Measurements from ENCODE around the gene TMEM232. TPM values are rescaled to one million over a fixed set of nuclear protein-coding genes. Genes with fewer than 3 reads are reported as not detected.

The TMEM232 gene
- total and polyA plus RNA-seq, 2 donors (not counting 3 experiments of a cell fraction or from before 2014, with no cell fraction given): 0.17 to 0.38 TPM

GRCh38 chr5:110496276-110496675, 230.2 kb downstream of the TMEM232 start:
- BruUV-seq (replicated peaks): no TSS peak
- no peak overlapping the region for H3K4me3 ChIP-seq (replicated peaks in 1 of 3; ENCODE audit: insufficient read depth in 1 of 3, low read depth in 1 of 3, low read length in 3 of 3)
- POLR2A ChIA-PET: no interaction called here
- H4K20me1 ChIP-seq (replicated peaks; ENCODE audit: control insufficient read depth, extremely low read depth, insufficient read depth, low read length): no peaks in the 10 kb centered on the region
- no peak overlapping the region for H3K9ac ChIP-seq (replicated peaks; ENCODE audit: extremely low read depth, insufficient read depth, low read length)
- H3K4me1 ChIP-seq (ENCODE audit: control insufficient read depth, extremely low read depth, insufficient read depth, low read length): no peaks in the 10 kb centered on the region
- no peaks in the 10 kb centered on the region for H3K9me1 ChIP-seq (replicated peaks; ENCODE audit: control insufficient read depth, extremely low read depth, insufficient read depth, low read length)
- no peaks in the 10 kb centered on the region for H3K79me2 ChIP-seq (ENCODE audit: control insufficient read depth, insufficient read depth, low read length)
- H3K27me3 ChIP-seq (ENCODE audit: control insufficient read depth in 2 of 2, insufficient read depth in 2 of 2, low read length in 2 of 2): no peaks in the 10 kb centered on the region
- FAIRE-seq: no peak
- dilution Hi-C loops (cut with MboI; ENCODE audit: extremely low pct_ligation_motif_present, low sequenced_read_pairs) (no loop called here), intact Hi-C loops (cut with micrococcal nuclease) (no loop called here)
- no peak overlapping the region for H2AFZ ChIP-seq (ENCODE audit: low read depth, low read length)
- H3K36me3 ChIP-seq (ENCODE audit: control insufficient read depth in 2 of 2, extremely low read depth in 1 of 2, insufficient read depth in 2 of 2, low read length in 2 of 2): no peaks in the 10 kb centered on the region
- no peak overlapping the region for H3K4me2 ChIP-seq (ENCODE audit: insufficient read depth, low read length)
- no peaks in the 10 kb centered on the region for H3K9me3 ChIP-seq (replicated peaks; ENCODE audit: control insufficient read depth, insufficient read depth, low read length)
- DNase-seq (ENCODE audit: low read depth, low spot score): no peak
- CTCF ChIA-PET: no interaction called here
- no peak overlapping the region for H3K27ac ChIP-seq (ENCODE audit: insufficient read depth, low read depth, low read length)
- no peak for TF ChIP-seq JUN (IDR thresholded peaks at IDR 0.05; ENCODE audit: borderline replicate concordance, insufficient read depth, insufficient read length, low read depth)
- TF ChIP-seq EZH2 (IDR thresholded peaks at IDR 0.05; ENCODE audit: borderline replicate concordance, low read depth, low read length, severe bottlenecking): no peak
- TF ChIP-seq MAX (IDR thresholded peaks at IDR 0.05; ENCODE audit: insufficient read depth, insufficient read length): no peak
- no peak for TF ChIP-seq FOS (IDR thresholded peaks at IDR 0.05; ENCODE audit: borderline replicate concordance, insufficient read depth, low read length)
- TF ChIP-seq POLR2AphosphoS5 (IDR thresholded peaks at IDR 0.05; ENCODE audit: insufficient read depth, low read depth, low read length): no peak

- H3K9ac ChIP-seq (replicated peaks; ENCODE audit: extremely low read depth, insufficient read depth, low read length): no peak overlapping the region
- POLR2A ChIA-PET: no interaction called here
- DNase-seq (ENCODE audit: low read depth, low spot score) (no peak), FAIRE-seq (no peak)
- no peaks in the 10 kb centered on the region for H3K4me1 ChIP-seq (ENCODE audit: control insufficient read depth, extremely low read depth, insufficient read depth, low read length)
- dilution Hi-C loops (cut with MboI; ENCODE audit: extremely low pct_ligation_motif_present, low sequenced_read_pairs): no loop called here
- no peaks in the 10 kb centered on the region for H3K36me3 ChIP-seq (ENCODE audit: control insufficient read depth in 2 of 2, extremely low read depth in 1 of 2, insufficient read depth in 2 of 2, low read length in 2 of 2)
- no peaks in the 10 kb centered on the region for H4K20me1 ChIP-seq (replicated peaks; ENCODE audit: control insufficient read depth, extremely low read depth, insufficient read depth, low read length)
- H3K27me3 ChIP-seq (ENCODE audit: control insufficient read depth in 2 of 2, insufficient read depth in 2 of 2, low read length in 2 of 2): no peaks in the 10 kb centered on the region
- no peak overlapping the region for H2AFZ ChIP-seq (ENCODE audit: low read depth, low read length)
- H3K4me2 ChIP-seq (ENCODE audit: insufficient read depth, low read length): no peak overlapping the region
- no peaks in the 10 kb centered on the region for H3K9me3 ChIP-seq (replicated peaks; ENCODE audit: control insufficient read depth, insufficient read depth, low read length)
- intact Hi-C loops (cut with micrococcal nuclease): no loop called here
- no peak overlapping the region for H3K4me3 ChIP-seq (replicated peaks in 1 of 3; ENCODE audit: insufficient read depth in 1 of 3, low read depth in 1 of 3, low read length in 3 of 3)
- H3K79me2 ChIP-seq (ENCODE audit: control insufficient read depth, insufficient read depth, low read length): no peaks in the 10 kb centered on the region
- H3K9me1 ChIP-seq (replicated peaks; ENCODE audit: control insufficient read depth, extremely low read depth, insufficient read depth, low read length): no peaks in the 10 kb centered on the region
- BruUV-seq (replicated peaks): no TSS peak
- no peak for TF ChIP-seq JUN (IDR thresholded peaks at IDR 0.05; ENCODE audit: borderline replicate concordance, insufficient read depth, insufficient read length, low read depth)
- no peak for TF ChIP-seq CTCF (IDR thresholded peaks at IDR 0.05; ENCODE audit: extremely low read depth in 1 of 2, insufficient read depth in 1 of 2, low read depth in 1 of 2, low read length in 2 of 2)
- TF ChIP-seq MYC (IDR thresholded peaks at IDR 0.05; ENCODE audit: low read depth, low read length): no peak
- TF ChIP-seq POLR2A (IDR thresholded peaks at IDR 0.05; ENCODE audit: low read depth, low read length): no peak
- no peak for TF ChIP-seq GATA2 (IDR thresholded peaks at IDR 0.05; ENCODE audit: insufficient read depth, insufficient read length, low read depth, low read length)
- TF ChIP-seq FOS (IDR thresholded peaks at IDR 0.05; ENCODE audit: borderline replicate concordance, insufficient read depth, low read length): no peak
- TF ChIP-seq EZH2 (IDR thresholded peaks at IDR 0.05; ENCODE audit: borderline replicate concordance, low read depth, low read length, severe bottlenecking): no peak
- no peak for TF ChIP-seq MAX (IDR thresholded peaks at IDR 0.05; ENCODE audit: insufficient read depth, insufficient read length)
- TF ChIP-seq POLR2AphosphoS5 (IDR thresholded peaks at IDR 0.05; ENCODE audit: insufficient read depth, low read depth, low read length): no peak
- CTCF ChIA-PET: no interaction called here
- H3K27ac ChIP-seq (ENCODE audit: insufficient read depth, low read depth, low read length): no peak overlapping the region
Measured at GRCh38 chr5:110492446-110492845, 234.0 kb downstream of the TMEM232 start.
